Eye (tissue), 1 donor: ENCODE measurements around the gene VWA3B.
A peak's percentile ranks its signal among the peaks of the same experiment; 100 is the strongest.
"Not testable (repeated sequence)": the region's sequence is repeated elsewhere in the genome, so short reads cannot be mapped to it uniquely, and the experiment has no call there.

Experiments used
- DNase-seq: peaks from one replicate; pipeline ENCODE4 v3.0.0-alpha.2; 2015

VWA3B gene

GRCh38 chr2:98134172-98135005 lies 47.4 kb downstream of the VWA3B start:
- peak; percentile 63 for DNase-seq

- DNase-seq, result no peak
Observed at GRCh38 chr2:98137196-98137595, 50.2 kb downstream of the VWA3B start.

GRCh38 chr2:98138978-98139377 lies 52.0 kb downstream of the VWA3B start:
- not testable (repeated sequence) for DNase-seq

GRCh38 chr2:98140210-98140609 lies 53.2 kb downstream of the VWA3B start:
- no peak for DNase-seq

- peak; percentile 45 for DNase-seq
Observed at GRCh38 chr2:98142106-98142791, 55.3 kb downstream of the VWA3B start.

- DNase-seq, result no peak
Observed at GRCh38 chr2:98145070-98145469, 58.1 kb downstream of the VWA3B start.

- not testable (repeated sequence) for DNase-seq
Observed at GRCh38 chr2:98147900-98148299, 60.9 kb downstream of the VWA3B start.

GRCh38 chr2:98148595-98149332 lies 61.8 kb downstream of the VWA3B start:
- DNase-seq, result peak; percentile 38

GRCh38 chr2:98149333-98149697 lies 62.3 kb downstream of the VWA3B start:
- DNase-seq, result no peak

GRCh38 chr2:98153481-98153880 lies 66.5 kb downstream of the VWA3B start:
- DNase-seq, result no peak

GRCh38 chr2:98155291-98155690 lies 68.3 kb downstream of the VWA3B start:
- DNase-seq, result no peak

GRCh38 chr2:98155716-98156115 lies 68.7 kb downstream of the VWA3B start:
- peak; percentile 33 for DNase-seq

GRCh38 chr2:98156304-98156703 lies 69.3 kb downstream of the VWA3B start:
- DNase-seq, result no peak

- no peak for DNase-seq
Observed at GRCh38 chr2:98157557-98157956, 70.6 kb downstream of the VWA3B start.

GRCh38 chr2:98158305-98158704 lies 71.3 kb downstream of the VWA3B start:
- peak; percentile 81 for DNase-seq

- DNase-seq, result peak; percentile 52
Observed at GRCh38 chr2:98160554-98160953, 73.6 kb downstream of the VWA3B start.

GRCh38 chr2:98161186-98161585 lies 74.2 kb downstream of the VWA3B start:
- DNase-seq, result no peak

- DNase-seq, result no peak
Observed at GRCh38 chr2:98164256-98164655, 77.3 kb downstream of the VWA3B start.

- DNase-seq, result no peak
Observed at GRCh38 chr2:98165516-98166071, 78.6 kb downstream of the VWA3B start.

- no peak for DNase-seq
Observed at GRCh38 chr2:98167916-98168315, 80.9 kb downstream of the VWA3B start.

- DNase-seq, result no peak
Observed at GRCh38 chr2:98170076-98170475, 83.1 kb downstream of the VWA3B start.

- DNase-seq, result no peak
Observed at GRCh38 chr2:98172150-98172765, 85.3 kb downstream of the VWA3B start.

- DNase-seq, result no peak
Observed at GRCh38 chr2:98172951-98173350, 86.0 kb downstream of the VWA3B start.
